ENCODE measurements around the gene HMOX1.
A peak's percentile ranks its signal among the peaks of the same experiment; 100 is the strongest.

The HMOX1 gene

GRCh38 chr22:35367331-35367886 lies 13.5 kb upstream of the HMOX1 start:
- H3K27ac ChIP-seq (ENCODE audit: low read length), result no peak overlapping the region
- DNase-seq (ENCODE audit: low read depth, low spot score), result no peak
- H3K36me3 ChIP-seq (ENCODE audit: control insufficient read depth, insufficient read depth, low read length), result no peaks in the 10 kb centered on the region
- no peaks in the 10 kb centered on the region for H3K27me3 ChIP-seq (ENCODE audit: control insufficient read depth, insufficient read depth, low read length)
- no peak overlapping the region for H3K4me3 ChIP-seq (ENCODE audit: low read length)
- WGBS (ENCODE audit: insufficient coverage, insufficient read length), result no CpG with 5 or more reads among the region's 9 CpGs
- peaks cover 5% of the 10 kb centered on the region for H3K4me1 ChIP-seq (ENCODE audit: control insufficient read depth, insufficient read depth, low read length)
- H3K9me3 ChIP-seq (ENCODE audit: control insufficient read depth, insufficient read depth, low read length), result no peaks in the 10 kb centered on the region

DNA sequence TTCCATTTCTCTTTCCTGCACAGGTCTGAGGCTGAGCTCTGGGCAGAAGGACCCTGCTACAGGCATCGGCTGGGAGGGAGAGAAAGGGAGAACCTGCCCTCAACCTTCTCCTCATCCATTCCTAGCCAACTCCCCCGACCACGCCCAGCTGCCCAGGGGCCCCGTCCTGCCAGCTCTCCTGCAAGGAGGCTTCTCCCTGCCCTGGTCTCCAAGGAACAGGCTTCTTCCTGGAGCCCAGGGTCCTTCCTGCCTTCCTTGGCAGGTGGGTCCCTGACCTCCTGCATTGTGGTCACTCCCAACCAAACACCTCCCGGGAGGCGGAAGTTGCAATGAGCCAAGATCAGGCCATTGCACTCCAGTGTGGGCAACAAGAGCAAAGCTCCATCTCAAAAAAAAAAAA lies 12.5 kb upstream of the HMOX1 start:
- no peak for DNase-seq (ENCODE audit: low read depth, low spot score)

GRCh38 chr22:35369996-35370395 lies 10.9 kb upstream of the HMOX1 start:
- Histone ChIP-seq H3K9me3 (ENCODE audit: control insufficient read depth, insufficient read depth, low read length) (no peaks in the 10 kb centered on the region), H3K27ac (ENCODE audit: low read length) (no peak overlapping the region), H3K27me3 (ENCODE audit: control insufficient read depth, insufficient read depth, low read length) (no peaks in the 10 kb centered on the region), H3K4me1 (ENCODE audit: control insufficient read depth, insufficient read depth, low read length) (peaks cover 5% of the 10 kb centered on the region), H3K4me3 (ENCODE audit: low read length) (no peak overlapping the region), H3K36me3 (ENCODE audit: control insufficient read depth, insufficient read depth, low read length) (no peaks in the 10 kb centered on the region)
- no CpG with 5 or more reads among the region's 2 CpGs for WGBS (ENCODE audit: insufficient coverage, insufficient read length)
- no peak for DNase-seq (ENCODE audit: low read depth, low spot score)

More for the DNA sequence above, 12.5 kb upstream of the HMOX1 start:
- Histone ChIP-seq H3K9me3 (ENCODE audit: control insufficient read depth, insufficient read depth, low read length) (no peaks in the 10 kb centered on the region), H3K36me3 (ENCODE audit: control insufficient read depth, insufficient read depth, low read length) (no peaks in the 10 kb centered on the region), H3K4me1 (ENCODE audit: control insufficient read depth, insufficient read depth, low read length) (peaks cover 5% of the 10 kb centered on the region), H3K27me3 (ENCODE audit: control insufficient read depth, insufficient read depth, low read length) (no peaks in the 10 kb centered on the region), H3K4me3 (ENCODE audit: low read length) (no peak overlapping the region), H3K27ac (ENCODE audit: low read length) (no peak overlapping the region)
- no CpG with 5 or more reads among the region's 6 CpGs for WGBS (ENCODE audit: insufficient coverage, insufficient read length)

GRCh38 chr22:35373781-35374180 lies 7.1 kb upstream of the HMOX1 start:
- H3K27ac ChIP-seq (ENCODE audit: low read length), result no peak overlapping the region
- no peak for DNase-seq (ENCODE audit: low read depth, low spot score)
- 100% methylated on average over 1 of the region's 6 CpGs for WGBS (ENCODE audit: insufficient coverage, insufficient read length)

DNA sequence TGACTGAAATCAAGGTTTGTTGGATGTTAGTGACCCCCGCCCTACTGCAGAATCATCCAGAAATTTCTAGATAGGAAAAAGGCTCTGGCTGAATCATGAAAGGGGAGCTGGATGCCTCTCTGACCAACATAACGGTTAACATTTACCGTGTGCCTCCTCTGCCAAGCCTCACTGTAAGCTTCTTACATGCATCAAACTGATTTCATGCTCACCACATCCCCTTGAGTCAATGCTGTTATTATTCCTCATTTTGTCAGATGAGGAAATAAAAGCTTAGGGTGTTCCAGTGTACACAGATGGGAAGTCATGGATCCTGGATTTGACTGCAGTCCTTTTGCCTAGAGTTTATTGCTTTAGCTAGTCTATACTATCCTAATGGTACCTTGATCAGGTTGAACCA lies 5.9 kb upstream of the HMOX1 start:
- no CpG with 5 or more reads among the region's 3 CpGs for WGBS (ENCODE audit: insufficient coverage, insufficient read length)
- peaks cover 6% of the 10 kb centered on the region for H3K4me1 ChIP-seq (ENCODE audit: control insufficient read depth, insufficient read depth, low read length)
- H3K36me3 ChIP-seq (ENCODE audit: control insufficient read depth, insufficient read depth, low read length), result no peaks in the 10 kb centered on the region
- DNase-seq (ENCODE audit: low read depth, low spot score), result no peak
- H3K27ac ChIP-seq (ENCODE audit: low read length), result no peak overlapping the region
- no peaks in the 10 kb centered on the region for H3K27me3 ChIP-seq (ENCODE audit: control insufficient read depth, insufficient read depth, low read length)
- no peaks in the 10 kb centered on the region for H3K9me3 ChIP-seq (ENCODE audit: control insufficient read depth, insufficient read depth, low read length)
- no peak overlapping the region for H3K4me3 ChIP-seq (ENCODE audit: low read length)

More at GRCh38 chr22:35373781-35374180, 7.1 kb upstream of the HMOX1 start:
- no peaks in the 10 kb centered on the region for H3K27me3 ChIP-seq (ENCODE audit: control insufficient read depth, insufficient read depth, low read length)
- H3K36me3 ChIP-seq (ENCODE audit: control insufficient read depth, insufficient read depth, low read length), result no peaks in the 10 kb centered on the region
- peaks cover 6% of the 10 kb centered on the region for H3K4me1 ChIP-seq (ENCODE audit: control insufficient read depth, insufficient read depth, low read length)
- no peaks in the 10 kb centered on the region for H3K9me3 ChIP-seq (ENCODE audit: control insufficient read depth, insufficient read depth, low read length)
- no peak overlapping the region for H3K4me3 ChIP-seq (ENCODE audit: low read length)

GRCh38 chr22:35375526-35375925 lies 5.4 kb upstream of the HMOX1 start:
- no peak overlapping the region for H3K4me3 ChIP-seq (ENCODE audit: low read length)
- H3K27me3 ChIP-seq (ENCODE audit: control insufficient read depth, insufficient read depth, low read length), result no peaks in the 10 kb centered on the region
- H3K27ac ChIP-seq (ENCODE audit: low read length), result no peak overlapping the region
- H3K36me3 ChIP-seq (ENCODE audit: control insufficient read depth, insufficient read depth, low read length), result no peaks in the 10 kb centered on the region
- DNase-seq (ENCODE audit: low read depth, low spot score), result no peak
- peaks cover 6% of the 10 kb centered on the region for H3K4me1 ChIP-seq (ENCODE audit: control insufficient read depth, insufficient read depth, low read length)
- H3K9me3 ChIP-seq (ENCODE audit: control insufficient read depth, insufficient read depth, low read length), result no peaks in the 10 kb centered on the region
- WGBS (ENCODE audit: insufficient coverage, insufficient read length), result no CpG with 5 or more reads among the region's 8 CpGs

GRCh38 chr22:35376728-35377472 lies 4.0 kb upstream of the HMOX1 start:
- Histone ChIP-seq H3K4me3 (ENCODE audit: low read length) (no peak overlapping the region), H3K27ac (ENCODE audit: low read length) (peak overlapping the region; percentile 49)

GRCh38 chr22:35377735-35378134 lies 3.2 kb upstream of the HMOX1 start:
- Histone ChIP-seq H3K4me3 (ENCODE audit: low read length) (no peak overlapping the region), H3K4me1 (ENCODE audit: control insufficient read depth, insufficient read depth, low read length) (peaks cover 5% of the 10 kb centered on the region; the same call in 1 of the 2 replicates), H3K27me3 (ENCODE audit: control insufficient read depth, insufficient read depth, low read length) (no peaks in the 10 kb centered on the region), H3K36me3 (ENCODE audit: control insufficient read depth, insufficient read depth, low read length) (no peaks in the 10 kb centered on the region), H3K27ac (ENCODE audit: low read length) (peak overlapping the region; percentile 49), H3K9me3 (ENCODE audit: control insufficient read depth, insufficient read depth, low read length) (no peaks in the 10 kb centered on the region)
- DNase-seq (ENCODE audit: low read depth, low spot score), result no peak
- WGBS (ENCODE audit: insufficient coverage, insufficient read length), result no CpG with 5 or more reads among the region's 3 CpGs

More at GRCh38 chr22:35376728-35377472, 4.0 kb upstream of the HMOX1 start:
- Histone ChIP-seq H3K36me3 (ENCODE audit: control insufficient read depth, insufficient read depth, low read length) (no peaks in the 10 kb centered on the region), H3K4me1 (ENCODE audit: control insufficient read depth, insufficient read depth, low read length) (peaks cover 8% of the 10 kb centered on the region), H3K27me3 (ENCODE audit: control insufficient read depth, insufficient read depth, low read length) (no peaks in the 10 kb centered on the region), H3K9me3 (ENCODE audit: control insufficient read depth, insufficient read depth, low read length) (no peaks in the 10 kb centered on the region)
- no CpG with 5 or more reads among the region's 17 CpGs for WGBS (ENCODE audit: insufficient coverage, insufficient read length)
- DNase-seq (ENCODE audit: low read depth, low spot score), result peak; percentile 99

DNA sequence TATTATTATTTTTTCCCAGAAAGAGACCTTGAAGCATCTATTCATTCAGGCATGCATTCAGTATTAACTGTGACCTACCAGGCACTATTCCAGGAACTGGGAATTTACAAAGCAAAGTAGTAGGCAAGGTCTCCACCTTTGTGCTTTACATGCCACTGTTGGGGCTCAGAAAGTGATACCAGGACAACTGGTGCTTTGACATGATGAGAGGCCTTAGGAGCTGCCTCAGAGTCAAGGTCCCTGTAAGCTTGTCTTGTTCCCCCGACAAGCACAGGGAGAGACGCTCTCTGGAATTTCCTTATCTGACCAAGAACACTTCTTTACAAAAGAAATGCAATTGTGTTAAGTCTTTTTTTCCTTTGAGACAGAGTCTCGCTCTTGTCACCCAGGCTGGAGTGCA lies 2.3 kb upstream of the HMOX1 start:
- WGBS (ENCODE audit: insufficient coverage, insufficient read length), result no CpG with 5 or more reads among the region's 3 CpGs
- H3K4me1 ChIP-seq (ENCODE audit: control insufficient read depth, insufficient read depth, low read length), result peaks cover 5% of the 10 kb centered on the region; the same call in 1 of the 2 replicates
- H3K36me3 ChIP-seq (ENCODE audit: control insufficient read depth, insufficient read depth, low read length), result no peaks in the 10 kb centered on the region
- no peaks in the 10 kb centered on the region for H3K27me3 ChIP-seq (ENCODE audit: control insufficient read depth, insufficient read depth, low read length)
- no peaks in the 10 kb centered on the region for H3K9me3 ChIP-seq (ENCODE audit: control insufficient read depth, insufficient read depth, low read length)
- DNase-seq (ENCODE audit: low read depth, low spot score), result no peak
- no peak overlapping the region for H3K4me3 ChIP-seq (ENCODE audit: low read length)
- H3K27ac ChIP-seq (ENCODE audit: low read length), result no peak overlapping the region

GRCh38 chr22:35379146-35379993 lies 1.5 kb upstream of the HMOX1 start:
- Histone ChIP-seq H3K27ac (ENCODE audit: low read length) (no peak overlapping the region), H3K4me3 (ENCODE audit: low read length) (no peak overlapping the region), H3K4me1 (ENCODE audit: control insufficient read depth, insufficient read depth, low read length) (peaks cover 5% of the 10 kb centered on the region; the same call in 1 of the 2 replicates), H3K9me3 (ENCODE audit: control insufficient read depth, insufficient read depth, low read length) (no peaks in the 10 kb centered on the region), H3K27me3 (ENCODE audit: control insufficient read depth, insufficient read depth, low read length) (no peaks in the 10 kb centered on the region), H3K36me3 (ENCODE audit: control insufficient read depth, insufficient read depth, low read length) (no peaks in the 10 kb centered on the region)
- no peak for DNase-seq (ENCODE audit: low read depth, low spot score)
- WGBS (ENCODE audit: insufficient coverage, insufficient read length), result no CpG with 5 or more reads among the region's 10 CpGs

All from iPS DF 6.9 (cell line).